ENCODE results near the gene NLRC4.
"Not testable (repeated sequence)": the region's sequence is repeated elsewhere in the genome, so short reads cannot be mapped to it uniquely, and the experiment has no call there.

Gene NLRC4

DNA sequence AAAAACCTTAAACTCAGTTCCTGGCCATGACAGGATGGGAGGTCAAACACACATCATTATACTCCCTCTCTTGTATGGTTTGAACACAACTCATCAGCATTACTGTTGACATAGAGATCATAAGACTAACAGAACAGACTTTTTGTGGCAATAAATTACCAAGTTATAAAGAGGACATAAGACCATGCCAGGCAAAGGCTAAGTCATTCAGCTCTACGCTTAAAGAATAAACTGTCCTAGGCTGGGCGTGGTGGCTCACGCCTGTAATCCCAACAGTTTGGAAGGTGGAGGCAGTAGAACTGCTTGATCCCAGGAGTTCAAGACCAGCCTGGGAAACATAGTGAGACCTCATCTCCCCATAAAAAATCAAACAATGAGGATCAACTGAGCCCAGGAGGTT is 16.4 kb downstream of the NLRC4 start:
- DNase-seq = no peak

DNA sequence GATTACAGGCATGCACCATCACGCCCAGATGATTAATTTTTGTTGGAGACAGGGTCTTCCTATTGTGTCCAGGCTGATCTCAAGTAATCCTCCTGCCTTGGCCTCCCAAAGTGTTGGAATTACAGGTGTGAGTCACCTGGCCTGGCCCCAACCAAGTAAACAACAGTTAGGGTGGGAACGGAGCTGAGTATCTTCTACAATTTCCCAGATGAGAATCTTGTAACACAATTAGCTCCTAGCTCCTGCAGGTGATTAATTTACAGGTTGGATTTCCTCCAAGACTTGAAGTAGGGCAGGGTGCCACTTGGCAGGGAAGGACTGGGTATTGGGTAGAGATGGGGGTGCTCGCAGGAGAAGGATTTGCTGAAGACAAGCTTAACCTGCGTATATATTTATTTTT is 17.8 kb downstream of the NLRC4 start:
- no peak for DNase-seq

DNA sequence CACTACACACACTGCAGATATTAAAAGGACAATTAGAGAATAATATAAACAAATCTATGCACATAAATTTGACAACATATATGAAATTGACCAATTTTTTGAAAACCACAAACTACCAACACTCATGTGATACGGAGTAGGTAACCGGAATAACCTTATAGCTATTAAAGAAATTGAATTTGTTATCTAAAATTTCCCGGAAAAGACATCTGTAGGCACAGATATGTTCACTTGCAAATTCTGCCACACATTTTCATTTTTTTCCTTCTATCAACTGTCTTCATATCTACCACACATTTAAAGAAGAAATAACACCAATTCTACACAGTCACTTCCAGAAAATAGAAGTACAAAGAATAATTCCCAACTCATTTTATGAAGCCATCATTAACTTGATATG is 22.4 kb downstream of the NLRC4 start:
- no peak for DNase-seq

DNA sequence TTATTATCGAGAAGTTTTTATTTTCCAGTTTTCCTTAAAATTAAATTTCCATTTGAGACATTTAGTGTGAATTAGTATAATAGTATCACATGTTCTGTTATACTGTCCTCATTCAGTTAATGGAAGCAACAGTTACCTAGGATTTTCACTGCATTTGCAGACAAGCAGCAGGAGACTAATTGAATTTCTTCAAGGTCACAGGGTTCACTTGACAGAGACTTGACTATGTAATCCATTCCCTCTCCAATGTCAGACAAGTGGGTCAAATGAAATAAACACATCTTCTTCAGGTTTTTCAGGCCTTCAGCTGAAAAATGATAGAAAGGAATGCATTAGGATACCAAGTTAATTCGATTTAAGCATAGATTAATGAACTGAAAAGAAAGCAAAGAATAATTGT is 26.7 kb downstream of the NLRC4 start:
- DNase-seq = no peak

DNA sequence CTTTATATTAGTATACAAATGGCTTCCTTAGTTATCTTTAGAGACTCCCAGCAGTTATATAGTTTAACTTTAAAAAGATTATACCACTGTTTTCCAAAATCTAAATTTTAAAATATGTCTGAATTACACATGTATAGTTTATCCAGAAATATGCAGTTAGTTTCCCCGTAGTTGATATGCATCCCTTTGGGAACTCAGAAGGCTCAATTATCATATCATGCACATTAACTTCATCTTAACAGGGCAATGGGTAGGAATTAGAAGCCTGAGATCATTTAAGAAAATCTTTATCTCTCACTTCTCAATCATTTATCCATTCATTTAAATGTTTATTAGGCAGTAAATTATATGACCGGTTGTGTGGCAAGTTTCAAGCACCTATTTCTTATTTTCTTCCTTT is 27.2 kb downstream of the NLRC4 start:
- no peak for DNase-seq

DNA sequence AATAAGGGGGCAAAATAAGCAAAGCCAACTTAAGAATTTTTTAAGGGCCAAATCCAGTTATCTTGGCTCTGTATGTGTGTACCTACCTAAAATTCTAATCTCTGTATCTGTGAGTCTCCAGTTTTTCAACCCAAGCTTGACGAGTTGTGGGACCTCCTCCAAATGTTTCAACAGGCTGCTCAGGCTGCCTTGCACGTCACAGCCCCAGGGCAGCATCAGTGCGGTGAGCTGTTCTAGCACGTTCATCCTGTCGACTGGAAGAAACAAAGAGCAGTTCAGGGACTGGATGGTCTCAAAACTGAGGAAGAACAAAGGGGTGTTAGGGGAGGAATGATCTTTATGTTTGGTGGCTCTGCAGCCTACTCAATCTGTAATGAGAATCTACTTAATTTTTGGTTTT is 29.4 kb downstream of the NLRC4 start:
- DNase-seq = no peak

DNA sequence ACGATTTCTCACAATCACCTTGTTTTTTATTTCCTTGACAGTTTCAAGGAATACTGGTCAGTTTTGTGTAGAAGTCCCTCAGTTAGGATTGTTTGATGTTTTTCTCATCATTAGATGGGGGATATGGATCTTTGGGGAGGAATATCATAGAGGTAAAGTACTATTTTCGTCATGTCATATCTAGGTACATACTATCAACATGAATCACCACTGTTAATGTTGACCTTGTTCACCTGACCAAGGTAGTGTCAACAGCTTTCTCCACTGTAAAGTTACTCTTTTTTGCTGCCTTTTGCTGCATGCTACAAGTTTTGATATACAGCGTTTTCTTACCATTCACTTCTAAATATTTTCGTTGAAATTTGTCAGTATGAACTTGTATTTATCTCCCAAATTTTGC is 32.7 kb downstream of the NLRC4 start:
- DNase-seq = no peak

DNA sequence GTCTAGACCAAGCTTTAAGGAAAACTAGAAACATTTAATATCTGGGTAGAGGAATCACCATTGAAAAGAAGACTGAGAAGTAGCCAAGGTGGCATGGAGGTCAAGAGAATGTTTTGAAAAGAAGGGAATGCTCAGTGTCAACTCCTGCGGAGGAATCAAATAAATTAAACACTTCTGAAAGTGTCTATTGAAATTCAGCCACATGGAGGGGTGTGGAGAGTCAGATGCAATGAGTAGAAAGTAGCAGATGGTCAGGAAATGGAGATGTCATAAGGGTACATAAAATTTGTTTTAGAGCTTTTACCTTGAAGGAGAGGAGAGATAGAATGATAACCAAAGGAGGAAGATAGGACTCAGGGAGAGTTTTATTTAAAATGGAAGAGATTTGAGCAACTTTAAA is 35.1 kb downstream of the NLRC4 start:
- no peak for DNase-seq

DNA sequence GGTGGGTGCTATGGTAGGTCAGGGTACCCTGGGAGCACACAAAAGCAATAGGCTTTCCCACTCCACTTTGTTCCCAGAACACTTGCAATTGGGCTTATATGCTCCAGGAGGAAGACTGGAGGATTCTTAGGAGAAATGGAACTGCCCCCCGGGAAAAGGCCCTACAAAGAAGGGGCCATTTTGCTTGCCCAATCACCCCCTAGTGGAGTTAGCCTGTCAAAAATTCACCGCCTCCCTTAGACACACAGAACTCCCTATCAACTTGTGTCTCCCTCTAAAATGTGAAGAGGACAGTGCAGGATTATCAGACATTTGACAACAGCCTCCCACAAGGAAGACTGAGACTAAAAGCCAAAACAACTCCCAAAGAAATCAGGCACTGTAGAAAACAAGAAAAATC is 36.5 kb downstream of the NLRC4 start:
- no peak for DNase-seq

DNA sequence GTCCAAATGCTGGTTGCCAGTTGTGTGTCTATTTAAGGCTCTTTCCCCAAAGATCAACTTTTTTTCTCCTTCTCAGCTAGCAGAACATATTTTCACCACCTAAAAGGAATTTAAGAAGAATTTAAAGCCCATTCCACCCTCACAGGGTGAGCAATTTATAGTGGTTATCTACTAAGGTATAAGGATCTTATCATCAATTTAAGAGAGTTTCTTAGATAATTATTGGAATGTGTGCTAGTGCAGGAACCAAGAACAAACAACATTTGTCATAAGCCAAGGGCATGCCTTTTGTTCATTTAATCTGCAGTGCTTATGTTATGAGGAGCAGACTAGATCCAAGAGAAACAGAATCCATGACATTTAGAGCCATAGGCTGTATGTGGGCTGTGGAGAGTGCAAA is 37.2 kb downstream of the NLRC4 start:
- no peak for DNase-seq

DNA sequence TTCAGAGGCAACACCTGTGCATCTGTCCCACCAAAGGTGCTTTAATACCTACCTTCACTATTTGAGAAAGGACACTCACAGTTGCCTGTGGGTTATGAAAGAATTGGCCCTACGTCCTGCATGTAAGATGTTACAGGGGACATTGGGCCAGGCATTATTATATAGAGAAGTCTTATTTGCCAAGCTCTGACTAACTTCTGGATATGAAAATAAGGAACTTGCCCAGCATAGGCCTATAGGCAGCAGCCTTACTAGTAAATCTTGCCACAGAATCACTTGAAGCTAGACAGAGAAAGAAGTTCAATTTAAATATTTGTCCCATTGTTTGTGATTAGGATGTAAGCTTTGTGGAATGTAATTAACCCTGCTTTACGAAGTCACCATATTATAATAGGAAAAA is 41.7 kb downstream of the NLRC4 start:
- DNase-seq = no peak

DNA sequence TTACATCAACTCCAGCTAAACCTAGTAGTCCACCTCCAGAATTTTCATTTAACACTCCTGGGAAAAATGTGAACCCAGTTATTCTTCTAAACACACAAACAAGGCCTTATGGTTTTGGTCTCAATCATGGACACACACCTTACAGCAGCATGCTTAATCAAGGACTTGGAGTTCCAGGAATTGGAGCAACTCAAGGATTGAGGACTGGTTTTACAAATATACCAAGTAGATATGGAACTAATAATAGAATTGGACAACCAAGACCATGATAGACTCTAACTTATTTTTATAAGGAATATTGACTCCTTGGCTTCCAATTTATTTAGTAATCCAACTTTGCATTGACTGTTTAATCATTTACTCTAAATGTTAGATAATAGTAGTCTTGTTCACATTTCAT is 44.2 kb downstream of the NLRC4 start:
- DNase-seq = no peak

DNA sequence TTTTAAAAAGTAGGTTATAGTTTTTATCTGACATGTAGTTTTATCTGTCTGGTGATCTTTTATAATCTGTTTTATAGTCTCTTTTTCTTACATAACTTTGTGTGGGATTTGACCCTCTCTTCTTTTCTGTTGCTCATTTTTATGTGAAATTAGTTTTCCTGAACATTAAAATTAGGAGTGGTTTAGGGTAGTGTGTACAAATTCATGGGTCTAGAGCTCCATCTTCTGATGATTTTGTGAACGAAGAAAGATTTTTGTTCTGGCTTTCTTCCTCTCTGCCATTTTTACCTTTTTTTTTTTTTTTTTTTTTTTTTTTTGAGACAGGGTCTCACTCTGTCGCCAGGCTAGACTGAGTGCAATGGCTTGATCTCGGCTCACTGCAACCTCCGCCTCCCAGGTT is 52.4 kb downstream of the NLRC4 start:
- DNase-seq = no peak

DNA sequence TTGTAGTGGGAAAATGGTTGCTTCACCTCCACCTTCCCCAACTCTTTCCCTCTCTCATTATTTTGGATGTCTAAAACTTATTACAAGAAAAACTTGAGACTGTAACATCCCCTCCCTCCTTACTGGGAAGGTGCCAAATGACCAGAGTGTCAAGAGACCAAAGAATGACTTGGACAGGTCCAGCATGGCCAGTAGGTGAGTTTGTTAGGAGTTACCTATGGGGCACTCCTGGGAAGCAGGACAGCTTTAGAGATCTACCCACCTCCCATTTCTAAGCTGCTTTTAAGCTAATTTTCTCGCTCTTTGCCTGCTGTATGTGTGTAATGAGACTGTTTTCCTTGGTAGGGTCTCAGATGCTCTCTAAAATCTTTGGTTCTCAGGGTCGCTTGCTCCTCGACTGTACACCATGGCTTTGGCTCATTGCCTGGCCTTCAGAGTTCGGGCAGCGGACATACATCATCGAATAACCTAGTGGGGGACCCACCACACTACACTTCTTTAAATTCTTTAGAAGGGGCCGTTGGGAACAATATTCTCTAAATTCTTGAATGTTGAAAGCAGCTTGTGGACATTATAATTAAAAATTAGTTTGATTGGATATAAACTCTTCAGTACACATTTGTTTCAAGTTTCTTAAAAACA is 53.8 kb downstream of the NLRC4 start:
- no peak for DNase-seq

DNA sequence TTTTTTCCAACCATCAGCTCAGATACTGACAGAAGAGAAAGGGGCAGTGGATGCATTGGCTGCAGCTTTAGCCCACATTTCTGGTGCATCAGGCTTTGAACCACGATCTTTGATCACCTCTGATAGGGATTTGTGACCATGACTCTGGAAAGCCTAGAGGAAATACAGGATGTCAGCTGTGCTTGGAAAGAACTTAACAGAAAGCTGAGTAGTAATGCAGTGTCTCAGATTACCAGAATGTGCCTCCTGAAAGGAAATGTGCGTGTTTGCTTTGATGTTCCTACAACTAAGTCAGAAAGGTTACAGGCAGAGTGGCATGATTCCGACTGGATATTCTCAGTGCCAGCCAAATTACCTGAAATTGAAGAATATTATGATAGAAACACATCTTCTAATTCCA is 61.3 kb downstream of the NLRC4 start:
- not testable (repeated sequence) for DNase-seq

DNA sequence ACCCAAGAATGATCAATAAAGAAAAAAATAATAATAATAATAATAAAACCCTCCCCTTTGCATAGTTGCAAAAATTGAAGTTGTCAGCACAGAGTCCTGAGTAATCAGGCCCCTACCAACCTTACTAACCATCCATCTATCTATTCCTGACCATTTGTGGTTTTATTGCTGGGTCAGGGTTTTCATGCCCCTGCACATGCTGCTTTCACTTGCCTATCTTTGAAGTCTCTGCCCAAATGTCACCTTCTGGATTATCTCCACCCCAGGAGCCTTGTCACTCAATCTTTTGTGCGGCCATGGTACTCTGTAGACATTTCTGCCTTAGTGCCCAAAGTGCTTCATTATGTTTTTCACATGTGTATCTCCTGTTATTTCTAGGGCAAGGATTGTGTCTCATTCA is 63.9 kb downstream of the NLRC4 start:
- no peak for DNase-seq

DNA sequence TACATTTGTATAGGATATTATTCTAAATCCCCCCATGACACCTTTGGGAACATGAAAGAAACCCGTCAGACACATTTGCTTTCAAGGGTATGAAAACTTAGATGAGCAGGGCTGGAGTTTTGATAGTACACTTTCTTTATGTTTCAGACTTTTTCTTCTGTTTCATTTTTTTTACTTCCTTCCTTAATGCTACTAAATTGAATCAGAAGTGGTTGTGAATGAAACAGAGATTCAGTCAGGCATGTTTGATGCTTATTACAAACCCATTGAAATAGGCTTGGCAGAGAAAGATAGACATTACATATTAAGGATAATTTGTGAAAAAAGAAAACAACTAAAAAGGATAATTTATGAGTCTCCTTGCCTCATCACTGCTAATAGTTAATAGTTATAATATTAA is 72.3 kb downstream of the NLRC4 start:
- no peak for DNase-seq

DNA sequence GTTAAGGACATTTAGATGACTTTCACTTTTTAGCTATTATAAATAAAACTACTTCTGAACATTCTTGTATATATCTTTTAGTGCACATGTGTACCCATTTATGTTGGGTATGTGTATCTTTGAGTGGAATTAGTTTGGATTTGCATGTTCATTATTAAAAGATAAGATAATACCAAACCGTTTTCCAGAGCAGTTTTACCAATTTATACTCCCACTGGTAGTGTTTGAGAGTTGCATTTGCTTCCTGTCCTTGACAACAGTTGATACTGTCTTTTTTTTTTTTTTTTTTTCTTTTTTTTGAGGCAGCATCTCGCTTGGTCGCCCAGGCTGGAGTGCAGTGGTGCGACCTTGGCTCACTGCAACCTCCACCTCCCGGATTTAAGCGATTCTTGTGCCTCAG is 75.7 kb downstream of the NLRC4 start:
- DNase-seq = no peak

DNA sequence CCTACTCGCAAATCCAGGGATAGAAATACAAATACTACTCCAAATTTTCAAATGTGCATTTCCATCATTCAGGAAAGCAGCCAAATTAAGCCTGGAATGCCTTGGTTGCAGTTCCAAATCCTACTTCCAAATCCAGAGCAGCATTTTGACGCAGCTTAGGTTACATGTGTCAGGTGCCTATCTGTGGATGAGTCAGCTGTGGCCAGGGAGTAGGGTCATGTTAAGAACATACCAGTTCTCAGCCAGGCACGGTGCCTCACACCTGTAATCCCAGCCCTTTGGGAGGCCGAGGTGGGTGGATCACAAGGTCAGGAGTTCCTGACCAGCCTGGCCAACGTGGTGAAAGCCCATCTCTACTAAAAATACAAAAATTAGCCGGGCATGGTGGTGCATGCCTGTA is 82.0 kb downstream of the NLRC4 start:
- DNase-seq = no peak

Data from hypothalamus (tissue), 51 donors.